ENCODE data around the gene ACTR3C. TPM values are rescaled to one million over a fixed set of nuclear protein-coding genes. Genes with fewer than 3 reads are reported as not detected.
"Not testable (repeated sequence)": the region's sequence is repeated elsewhere in the genome, so short reads cannot be mapped to it uniquely, and the experiment has no call there.

The ACTR3C gene
- total RNA-seq, 1 experiment from 2014 or later = 9.7 TPM

DNA sequence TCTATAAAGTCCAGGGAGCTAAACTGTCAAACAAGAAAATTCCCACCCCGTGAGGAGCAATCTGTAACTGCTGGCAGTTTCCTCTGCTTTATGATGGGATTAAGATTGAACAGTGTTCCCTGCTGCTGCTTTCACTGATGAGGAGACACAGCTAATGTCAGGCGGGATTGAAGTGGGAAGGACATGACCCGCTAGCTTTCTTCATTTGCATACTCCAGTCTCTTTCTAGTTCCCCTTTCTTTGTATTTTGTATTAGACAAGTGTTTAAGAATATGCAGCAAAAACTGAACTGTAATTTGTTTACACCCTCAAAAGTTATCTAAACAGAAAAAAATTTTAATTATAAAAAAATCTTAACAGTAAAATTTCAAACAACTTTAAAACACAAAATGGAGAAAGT is 40.2 kb downstream of the ACTR3C start:
- DNase-seq (ENCODE audit: low read depth) = not testable (repeated sequence)

DNA sequence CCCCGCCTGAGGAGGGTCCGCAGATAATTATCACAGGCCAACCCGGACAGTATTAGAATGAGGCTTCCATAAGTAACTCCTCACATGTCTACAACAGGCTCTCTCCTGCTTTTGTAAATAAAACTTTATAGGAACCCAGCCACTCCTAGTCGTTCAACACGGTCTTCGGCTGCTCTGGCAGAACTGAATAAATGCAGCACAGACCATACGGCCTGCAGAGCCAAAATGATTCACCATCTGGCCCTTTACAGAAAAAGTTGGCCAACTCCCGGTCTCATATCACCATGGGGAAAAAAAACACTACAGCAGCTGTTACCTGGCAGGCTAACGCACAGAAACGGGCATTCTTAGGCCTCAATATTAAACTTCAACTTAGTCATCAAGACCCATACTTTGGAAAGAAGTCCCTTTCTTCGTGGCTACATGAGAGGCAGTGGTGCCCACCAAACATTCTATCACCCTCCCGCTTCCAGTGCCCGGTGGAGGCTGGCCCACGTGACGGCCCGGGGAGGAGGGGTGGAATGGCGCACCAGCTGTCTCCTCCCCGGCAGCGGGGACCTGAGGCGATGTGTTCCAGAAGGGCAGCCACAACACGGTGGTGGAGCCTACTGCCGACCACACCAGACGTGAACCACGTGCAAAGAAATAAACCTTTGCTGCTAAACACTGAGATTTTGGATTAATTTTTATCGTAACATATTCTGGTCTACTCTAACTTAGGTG is 41.5 kb downstream of the ACTR3C start:
- DNase-seq (ENCODE audit: low read depth) = not testable (repeated sequence)

DNA sequence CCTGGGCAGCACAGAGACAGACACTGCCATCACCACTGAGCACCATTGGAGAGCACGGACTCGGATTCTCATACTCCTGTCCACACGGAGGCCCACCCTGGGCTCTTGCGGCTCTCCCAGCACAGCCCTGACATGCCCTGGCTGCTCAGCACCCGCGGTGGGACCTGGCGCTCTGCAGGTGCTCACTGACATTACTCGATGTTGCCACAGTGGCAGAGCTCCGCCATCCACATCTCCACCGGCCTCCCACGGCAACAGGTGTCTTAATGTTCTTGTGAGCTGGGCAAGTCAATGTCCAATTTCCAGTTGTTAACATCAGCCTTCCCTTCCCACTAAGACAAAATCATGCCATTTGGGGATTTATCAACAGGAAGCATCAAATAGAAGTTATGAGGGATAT is 45.0 kb downstream of the ACTR3C start:
- not testable (repeated sequence) for DNase-seq (ENCODE audit: low read depth)

DNA sequence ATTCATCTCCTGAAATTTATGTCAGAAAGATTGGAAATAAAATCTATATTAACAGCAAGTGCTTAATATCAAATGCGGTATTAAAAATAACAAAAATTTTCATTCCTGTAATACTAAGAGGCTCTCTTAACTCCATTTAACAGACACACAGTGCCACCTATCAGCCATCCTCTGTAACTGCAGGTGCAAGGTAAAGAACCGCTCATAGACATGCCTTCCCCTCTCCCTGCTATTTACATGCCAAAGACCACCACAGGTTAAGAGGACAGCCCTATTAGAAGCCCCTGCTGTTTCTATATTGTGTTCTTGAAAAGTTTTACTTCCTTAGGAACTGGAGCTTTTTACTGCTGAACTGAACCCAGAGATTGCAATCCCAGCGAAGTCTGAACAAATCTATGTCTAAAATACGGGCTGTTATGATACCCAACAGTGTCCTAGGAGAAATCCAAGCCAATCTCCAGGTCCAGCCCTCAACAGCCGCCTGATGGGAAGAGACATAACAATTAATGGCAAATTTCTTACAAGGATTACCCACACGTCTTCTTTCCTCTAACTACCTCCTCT is 47.1 kb downstream of the ACTR3C start:
- peak; percentile 29 for DNase-seq (ENCODE audit: low read depth)

DNA sequence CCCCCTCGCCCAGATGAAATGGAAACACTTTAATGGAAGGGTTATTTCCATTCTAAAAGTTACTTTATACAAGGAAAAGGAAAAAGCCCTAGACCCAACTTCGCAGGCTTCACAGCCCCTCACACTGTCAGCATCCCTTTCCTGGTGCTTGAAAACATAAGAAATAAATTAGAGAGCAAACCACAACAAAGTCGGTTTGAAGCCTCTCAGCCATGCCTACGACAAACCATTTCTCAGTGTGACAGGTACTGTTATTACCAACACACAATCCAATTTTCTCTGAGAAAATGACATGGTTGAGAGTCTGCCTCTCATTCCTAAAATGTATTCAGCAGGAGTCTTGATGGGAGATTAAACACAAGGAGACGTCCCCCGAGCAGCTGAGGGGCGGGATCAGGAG is 51.4 kb downstream of the ACTR3C start:
- not testable (repeated sequence) for DNase-seq (ENCODE audit: low read depth)

DNA sequence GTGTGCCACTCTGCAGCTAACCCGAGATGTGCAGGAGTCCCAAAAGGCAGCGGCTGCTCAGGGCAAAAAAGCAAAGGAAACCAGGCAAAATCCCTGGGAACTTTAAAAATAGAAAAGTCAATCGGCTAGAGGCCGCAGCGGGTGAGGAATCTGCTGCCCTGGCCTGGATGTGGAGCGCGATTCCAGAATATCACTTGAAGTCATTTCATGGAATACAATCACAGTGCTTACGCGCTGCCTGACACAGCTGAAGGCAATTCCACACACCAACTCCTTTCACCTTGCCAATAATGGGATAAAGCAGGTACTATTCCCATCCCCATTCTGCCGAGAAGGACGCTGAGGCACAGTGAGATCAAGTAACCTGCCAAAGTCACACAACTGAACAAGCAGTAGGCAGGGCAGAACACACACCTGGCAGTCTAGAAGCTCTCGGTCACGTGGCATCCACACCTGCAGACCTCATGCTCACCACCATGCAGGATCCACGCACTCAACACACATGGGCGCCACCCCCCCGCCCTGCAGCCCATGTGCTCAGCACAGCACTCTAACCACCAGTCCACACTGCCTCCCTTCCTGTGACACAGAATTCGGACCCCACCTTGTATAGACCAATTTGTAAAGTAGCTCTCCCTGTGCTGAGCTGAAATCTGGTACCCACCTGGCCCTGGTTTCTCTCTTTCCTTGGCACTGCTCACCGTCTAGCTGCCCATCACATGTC is 53.1 kb downstream of the ACTR3C start:
- not testable (repeated sequence) for DNase-seq (ENCODE audit: low read depth)

DNA sequence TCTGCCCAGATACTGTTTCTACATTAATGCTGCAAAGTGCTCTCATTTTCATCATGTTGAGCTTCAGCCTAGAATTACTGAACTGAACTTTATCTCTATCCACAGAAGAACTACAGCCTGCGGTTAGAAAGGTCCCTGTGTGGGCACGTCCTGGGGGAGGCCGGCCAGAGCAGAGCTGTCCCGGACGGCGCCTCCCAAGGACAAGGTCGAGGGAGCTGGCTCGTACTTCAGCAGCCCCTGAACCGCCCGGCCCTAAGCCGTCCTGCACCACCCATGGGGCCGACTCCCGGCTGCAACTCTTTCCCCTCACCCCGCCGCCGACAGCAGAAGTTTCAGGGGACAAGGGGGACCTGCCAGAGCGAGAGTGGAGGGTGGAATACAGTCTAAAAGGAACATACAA is 54.5 kb downstream of the ACTR3C start:
- not testable (repeated sequence) for DNase-seq (ENCODE audit: low read depth)

DNA sequence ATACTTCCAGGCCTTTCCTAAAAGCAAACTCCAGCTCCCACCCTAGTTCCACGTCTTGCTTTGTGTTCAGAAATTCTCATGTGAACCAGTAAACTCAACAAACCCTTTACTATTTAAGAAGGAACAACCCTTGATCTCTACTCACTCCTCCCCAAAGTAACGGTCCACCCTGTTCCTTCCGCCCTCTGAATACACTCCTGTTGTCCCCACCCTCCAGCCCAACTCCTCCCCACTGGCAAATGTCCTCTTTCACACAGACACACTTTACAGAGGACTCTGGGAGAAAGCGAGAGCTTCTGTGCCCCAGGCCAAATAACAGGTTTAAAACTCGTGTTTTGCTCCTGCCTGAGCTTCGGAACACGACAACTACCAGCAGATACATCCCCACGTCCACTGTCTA is 55.1 kb downstream of the ACTR3C start:
- DNase-seq (ENCODE audit: low read depth) = not testable (repeated sequence)

DNA sequence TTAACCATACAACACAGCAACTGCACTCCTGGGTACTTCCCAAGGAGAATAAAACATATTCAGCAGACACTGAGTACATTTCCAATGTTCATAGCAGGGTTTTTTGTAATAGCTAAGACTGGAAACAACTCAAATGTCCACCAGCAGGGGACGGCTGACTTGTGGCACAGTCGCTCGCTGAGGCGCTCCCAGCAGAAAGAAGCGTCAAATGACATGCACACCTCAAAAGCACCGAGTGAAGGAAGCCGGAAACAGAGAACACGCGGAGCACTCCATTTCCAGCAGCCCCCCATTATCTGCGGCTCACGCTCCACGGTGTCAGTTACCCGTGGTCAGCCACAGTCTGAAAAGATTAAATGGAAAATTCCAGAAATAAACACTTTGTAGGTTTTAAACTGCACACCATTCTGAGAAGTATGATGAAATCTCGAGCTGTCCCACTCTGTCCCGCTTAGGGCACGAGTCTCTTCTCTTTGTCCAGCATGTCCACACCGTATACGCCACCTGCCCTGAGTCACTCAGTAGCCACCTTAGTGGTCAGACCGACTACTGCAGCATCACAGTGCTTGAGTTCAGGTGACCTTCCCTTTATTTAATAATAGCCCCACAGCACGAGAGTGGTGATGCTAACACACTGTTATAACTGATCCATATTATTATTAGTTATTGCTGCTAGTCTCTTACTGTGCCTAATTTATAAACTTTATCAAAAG is 56.2 kb downstream of the ACTR3C start:
- not testable (repeated sequence) for DNase-seq (ENCODE audit: low read depth)

DNA sequence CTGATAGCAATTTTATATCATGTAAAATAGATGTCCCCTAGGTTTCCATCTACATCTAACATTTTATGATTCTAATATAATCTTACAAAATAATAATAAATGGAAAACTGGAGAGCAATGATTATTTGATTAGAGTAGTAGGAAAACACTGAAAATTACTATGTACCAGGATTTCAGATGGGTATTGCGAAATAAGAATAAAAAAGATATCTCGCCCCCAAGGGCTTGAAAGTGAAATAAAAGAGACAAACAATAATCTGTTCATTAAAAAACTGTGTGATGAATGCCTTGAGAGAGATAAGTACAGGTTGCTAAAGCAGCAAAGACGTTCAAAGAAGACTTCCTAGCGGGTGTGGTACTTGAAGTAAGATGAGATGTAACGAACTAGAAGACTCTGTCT is 60.7 kb downstream of the ACTR3C start:
- DNase-seq (ENCODE audit: low read depth) = not testable (repeated sequence)

DNA sequence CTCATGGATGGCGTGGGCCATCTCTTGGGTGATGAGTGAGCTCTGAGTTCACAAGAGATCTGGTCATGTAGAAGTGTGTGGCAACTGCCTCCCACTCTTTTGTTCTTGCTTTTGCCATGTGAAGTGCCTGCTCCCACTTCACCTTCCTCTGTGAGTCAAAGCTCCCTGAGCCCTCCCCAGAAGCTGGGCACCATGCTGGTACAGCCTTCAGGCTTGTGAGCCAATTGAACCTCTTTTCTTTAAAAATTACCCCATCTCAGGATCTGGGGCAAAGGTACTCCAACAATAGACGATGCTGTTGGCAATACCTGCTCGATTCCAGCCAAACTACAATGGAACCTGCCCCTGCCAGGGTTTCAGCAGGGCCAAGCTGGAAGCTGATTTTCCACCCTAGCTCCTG is 75.6 kb downstream of the ACTR3C start:
- DNase-seq (ENCODE audit: low read depth) = not testable (repeated sequence)

DNA sequence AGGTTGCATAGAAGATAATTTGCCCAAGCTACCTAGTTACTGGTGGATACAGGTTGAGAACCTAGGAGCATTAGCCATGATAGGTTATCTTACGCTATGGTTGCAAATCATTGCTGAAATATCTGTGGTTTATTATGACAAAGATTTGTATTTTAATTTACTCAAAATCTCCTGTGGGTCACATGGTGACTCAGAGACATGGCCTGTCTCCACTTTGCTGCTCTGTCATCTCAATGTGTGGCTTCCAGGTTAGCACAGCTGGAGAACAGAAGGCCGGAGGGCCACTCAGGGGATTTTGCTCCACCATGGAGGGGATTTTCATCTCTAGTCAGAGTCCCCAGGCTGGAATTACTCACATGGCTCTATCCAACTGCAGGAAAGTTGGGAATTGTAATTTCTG is 78.1 kb downstream of the ACTR3C start:
- DNase-seq (ENCODE audit: low read depth) = peak; percentile 4

DNA sequence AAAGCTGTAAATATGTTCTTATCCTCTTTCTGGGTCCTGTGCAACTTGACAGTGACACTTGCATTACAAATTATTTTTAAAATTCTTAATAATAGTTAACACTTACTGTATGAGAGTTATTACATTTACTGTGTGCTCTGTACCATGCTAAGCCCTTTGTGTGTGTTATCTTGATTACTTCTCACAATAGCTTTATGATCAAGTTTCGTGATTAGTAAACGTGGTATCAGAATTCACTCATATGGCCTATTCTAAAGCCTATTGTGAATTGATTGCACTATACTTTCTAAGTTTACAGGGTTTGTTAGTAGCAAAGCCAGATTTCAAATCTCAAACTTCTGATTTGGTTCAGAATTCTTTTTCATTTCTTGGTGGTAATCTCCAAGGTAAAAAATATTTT is 80.4 kb downstream of the ACTR3C start:
- not testable (repeated sequence) for DNase-seq (ENCODE audit: low read depth)

DNA sequence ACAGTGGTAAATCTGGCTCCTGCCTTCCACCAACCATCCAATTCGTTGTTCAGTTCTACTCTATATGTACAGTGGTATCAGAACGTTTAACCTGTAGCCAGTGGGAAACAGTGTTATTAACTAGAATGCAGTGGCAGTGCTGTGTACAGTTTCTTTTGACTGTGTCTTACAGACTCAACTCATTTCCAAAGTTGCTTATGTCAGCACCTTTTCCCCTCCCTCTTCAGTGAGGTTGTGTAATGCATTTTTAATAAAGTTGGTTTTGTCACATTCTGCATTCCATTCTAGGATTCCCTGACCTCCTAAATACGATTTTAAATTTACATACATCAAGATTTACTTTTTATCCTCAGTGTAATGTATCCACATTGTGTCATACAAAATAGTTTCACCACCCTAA is 97.9 kb downstream of the ACTR3C start:
- not testable (repeated sequence) for DNase-seq (ENCODE audit: low read depth)

DNA sequence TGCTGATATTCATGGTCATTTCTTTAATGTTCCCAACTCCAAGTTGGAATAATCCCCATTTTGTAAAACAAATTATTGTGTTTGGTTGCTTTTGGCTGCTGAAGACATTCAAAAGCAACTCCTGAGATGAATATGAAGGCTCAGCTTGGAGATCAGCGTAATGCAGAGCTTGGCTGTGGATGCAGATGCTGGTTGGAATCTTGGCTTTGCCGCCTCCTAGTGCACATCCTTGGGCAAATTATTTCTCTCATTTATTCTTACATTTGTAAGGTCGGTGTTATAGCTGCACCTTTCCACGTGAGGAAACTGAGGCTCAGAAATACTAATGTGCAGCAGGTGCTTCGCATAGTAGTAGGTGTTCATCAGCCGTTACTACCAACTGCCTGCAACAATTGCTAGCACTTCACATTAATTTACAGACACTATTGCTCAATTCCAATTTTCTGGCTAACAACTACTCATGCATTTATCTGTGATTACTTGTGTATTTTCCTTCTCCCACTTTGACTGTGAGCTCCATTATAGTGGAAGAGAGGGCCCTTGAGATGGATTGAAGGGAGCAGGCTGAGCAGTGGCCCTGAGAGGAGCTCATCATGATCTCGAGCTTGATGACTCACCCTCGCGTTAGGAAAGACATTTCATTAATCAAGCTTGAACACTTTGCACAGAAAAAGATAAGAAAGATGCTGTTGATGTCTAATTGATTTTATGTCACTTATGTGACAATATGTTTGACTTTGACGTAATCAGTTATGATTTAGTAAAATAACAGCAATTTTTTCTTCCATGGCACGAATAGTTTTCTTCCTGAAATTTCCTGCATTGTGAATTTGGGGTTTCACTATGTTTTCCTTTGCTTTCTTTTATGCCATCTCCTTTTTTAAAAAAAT is 101.0 kb downstream of the ACTR3C start:
- DNase-seq (ENCODE audit: low read depth) = peak; percentile 2

DNA sequence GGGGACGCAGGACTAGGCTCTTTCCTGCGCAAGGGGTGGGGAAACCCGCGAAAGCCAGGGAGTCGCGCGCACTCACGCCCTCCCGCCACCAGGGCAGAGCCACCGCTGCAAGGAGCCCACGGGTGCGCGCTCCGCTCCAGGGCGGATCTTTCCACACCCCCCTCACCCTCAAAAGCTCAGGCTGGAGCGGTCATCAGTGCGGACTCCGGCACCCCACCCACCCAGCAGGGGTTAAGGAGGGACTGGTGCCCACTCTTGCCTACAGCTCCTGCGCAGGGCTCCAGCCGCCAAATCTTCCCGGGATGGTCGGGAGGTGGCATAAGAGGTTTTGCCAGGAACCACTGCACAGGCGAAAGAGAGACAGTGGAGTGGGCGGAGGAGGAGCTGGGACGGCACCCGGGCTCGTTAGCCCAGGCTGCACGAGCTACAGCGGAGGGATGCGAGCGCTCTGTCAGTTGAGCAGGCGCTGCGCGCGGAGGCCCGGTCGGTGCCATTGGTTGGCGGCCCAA is 102.6 kb downstream of the ACTR3C start:
- not testable (repeated sequence) for DNase-seq (ENCODE audit: low read depth)

DNA sequence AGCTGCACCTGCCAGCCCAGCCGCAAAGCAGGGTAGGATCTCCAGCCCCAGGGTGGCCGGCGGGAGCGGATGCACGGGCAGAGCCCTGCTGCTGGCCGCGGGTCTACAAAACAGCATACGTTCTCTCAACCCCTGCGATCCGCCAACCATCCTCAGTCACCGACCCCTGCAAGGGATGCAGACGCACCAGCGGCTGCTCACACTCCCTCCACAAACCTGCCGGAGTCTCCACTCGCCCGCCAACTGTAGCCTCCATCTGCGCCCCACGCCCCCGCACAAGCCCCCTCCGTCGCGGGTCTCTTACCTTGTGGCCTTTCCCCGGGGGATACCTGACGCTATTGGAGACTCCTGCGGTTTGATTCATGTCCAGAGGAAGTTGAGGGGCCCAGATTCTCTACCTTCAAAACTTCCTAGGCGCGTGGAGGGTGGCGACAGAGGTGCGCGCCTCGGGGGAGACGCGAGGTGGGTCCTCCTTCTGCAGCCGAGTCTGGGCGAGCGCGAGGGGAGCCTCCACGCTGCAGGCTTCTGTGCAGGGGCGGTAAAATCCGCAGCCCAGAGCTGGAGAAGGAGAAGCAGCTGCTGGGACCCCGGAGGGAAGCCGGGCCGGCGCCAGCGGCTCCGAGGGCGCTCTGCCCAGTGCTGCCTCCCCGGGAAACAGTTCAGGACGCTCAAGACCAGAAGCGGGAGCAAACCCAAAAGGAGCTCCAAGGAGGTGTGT is 103.2 kb downstream of the ACTR3C start:
- DNase-seq (ENCODE audit: low read depth) = not testable (repeated sequence)

DNA sequence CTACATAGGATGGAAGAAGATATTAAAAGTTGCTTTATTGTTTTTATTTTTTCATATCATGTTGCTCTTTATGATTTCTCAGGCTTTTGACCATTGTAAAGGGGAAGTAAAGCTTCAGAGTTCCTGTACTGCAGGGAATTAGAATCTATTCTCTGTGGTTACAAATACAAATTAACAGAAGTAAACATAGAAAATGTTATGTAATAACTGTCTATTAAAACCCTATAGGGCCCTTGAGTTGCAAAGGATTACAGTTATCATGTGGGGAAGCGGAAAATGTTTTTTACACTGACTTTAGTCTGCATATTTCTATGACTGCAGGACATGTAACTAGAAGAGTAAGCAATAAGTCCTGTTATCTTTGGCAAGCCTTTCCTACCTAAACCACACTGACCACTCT is 116.5 kb downstream of the ACTR3C start:
- not testable (repeated sequence) for DNase-seq (ENCODE audit: low read depth)

DNA sequence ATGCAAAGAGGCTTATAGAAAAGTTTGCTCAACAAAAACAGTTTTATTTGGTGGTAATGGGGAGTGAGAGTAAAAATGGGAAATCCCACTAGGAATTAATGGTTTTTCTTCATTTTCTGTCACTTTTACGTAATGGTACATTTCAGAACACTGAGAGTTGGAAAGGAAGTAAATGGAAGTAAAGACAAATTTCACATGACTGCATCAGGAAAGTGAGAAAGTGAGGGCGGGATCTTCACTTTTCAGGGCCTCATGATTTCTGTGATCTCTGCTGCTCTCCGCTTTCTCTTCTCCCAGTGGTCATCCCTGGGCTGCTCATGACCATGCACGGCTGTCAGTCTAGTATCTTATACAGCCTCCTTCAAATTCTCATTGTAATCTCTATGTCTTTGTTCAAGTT is 117.5 kb downstream of the ACTR3C start:
- DNase-seq (ENCODE audit: low read depth) = not testable (repeated sequence)

DNA sequence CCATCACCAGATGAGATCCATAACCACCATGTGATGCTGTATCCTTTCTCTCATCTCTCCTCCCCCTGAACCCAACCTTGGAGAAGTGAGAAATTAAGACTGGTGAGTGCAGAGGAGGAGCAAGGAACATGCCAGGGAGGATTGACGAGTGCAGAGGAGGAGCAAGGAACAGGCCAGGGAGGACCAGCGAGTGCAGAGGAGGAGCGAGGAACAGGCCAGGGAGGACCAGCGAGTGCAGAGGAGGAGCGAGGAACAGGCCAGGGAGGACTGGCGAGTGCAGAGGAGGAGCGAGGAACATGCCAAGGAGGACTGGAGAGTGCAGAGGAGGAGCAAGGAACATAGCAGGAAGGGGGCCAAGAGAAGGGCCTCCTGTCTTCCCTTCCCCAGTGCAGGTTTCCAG is 118.8 kb downstream of the ACTR3C start:
- not testable (repeated sequence) for DNase-seq (ENCODE audit: low read depth)

Measured in RPMI7951 (cell line).